SU-DHL-6 (cell line): ENCODE measurements around the gene ITGB2.

Experiments used
- H2AFZ ChIP-seq: fragments of 200-600 bp; sonication (generic); 2 replicates; pipeline ENCODE4 v1.6.1; 2014; ENCODE audit warnings: low read depth, mild to moderate bottlenecking, moderate library complexity, mixed read lengths, antibody characterized with exemption, low read length; ENCODE audit not compliant: severe bottlenecking
- H3F3A ChIP-seq: fragments of 200-600 bp; shearing (Covaris generic); 2 replicates; pipeline ENCODE4 v1.6.0; 2016; ENCODE audit warnings: antibody characterized with exemption, mild to moderate bottlenecking; ENCODE audit not compliant: insufficient read depth
- H3K27ac ChIP-seq: fragments of 200-600 bp; sonication (generic); 2 replicates; pipeline ENCODE4 v1.5.1; 2016; ENCODE audit warnings: low read depth, mild to moderate bottlenecking, low read length, moderate library complexity, mixed read lengths
- H3K27me3 ChIP-seq: fragments of 200-600 bp; sonication (generic), shearing (Covaris generic); 2 replicates; pipeline ENCODE4 v1.6.0; 2014; ENCODE audit warnings: mild to moderate bottlenecking, low read length
- H3K36me3 ChIP-seq: fragments of 200-600 bp; sonication (generic); 2 replicates; pipeline ENCODE4 v1.6.1; 2014; ENCODE audit warnings: mild to moderate bottlenecking, low read length, mixed read lengths
- H3K4me2 ChIP-seq: fragments of 300-600, 200-600 bp; shearing (Covaris generic), sonication (generic); 2 replicates; pipeline ENCODE4 v1.6.0; 2014; ENCODE audit warnings: low read length, low read depth, mild to moderate bottlenecking; ENCODE audit not compliant: poor library complexity, severe bottlenecking
- H3K4me3 ChIP-seq: fragments of 200-600 bp; sonication (generic); 2 replicates; pipeline ENCODE4 v1.5.1; 2014; ENCODE audit warnings: antibody characterized with exemption, low read length, mild to moderate bottlenecking, mixed read lengths; ENCODE audit not compliant: insufficient read depth, poor library complexity, severe bottlenecking
- H3K79me2 ChIP-seq: fragments of 200-600 bp; sonication (generic); 2 replicates; pipeline ENCODE4 v1.6.1; 2014; ENCODE audit warnings: mild to moderate bottlenecking, low read length, moderate library complexity; ENCODE audit not compliant: insufficient read depth
- H3K9ac ChIP-seq: fragments of 200-600 bp; sonication (generic); 2 replicates; pipeline ENCODE4 v1.7.0; 2014; ENCODE audit warnings: mild to moderate bottlenecking, low read length
- H3K9me2 ChIP-seq: fragments of 200-600 bp; sonication (generic); replicated peaks from 2 replicates; pipeline ENCODE4 v1.6.1; 2014; ENCODE audit warnings: low read length; ENCODE audit not compliant: insufficient read depth
- H3K9me3 ChIP-seq: fragments of 200-600 bp; sonication (generic); 2 replicates; pipeline ENCODE4 v1.6.1; 2014; ENCODE audit warnings: low read length, mixed read lengths; ENCODE audit not compliant: insufficient read depth
- H4K20me1 ChIP-seq: fragments of 200-600 bp; sonication (generic); 2 replicates; pipeline ENCODE4 v1.6.1; 2014; ENCODE audit warnings: low read depth, mild to moderate bottlenecking, antibody characterized with exemption, low read length, moderate library complexity, mixed read lengths
- CTCF ChIP-seq: fragments of 200-600 bp; sonication (generic); IDR thresholded peaks from one replicate; pipeline ENCODE4 v1.5.1; 2017; ENCODE audit warnings: antibody characterized with exemption, mild to moderate bottlenecking, low read length, moderate library complexity; ENCODE audit not compliant: insufficient read depth, poor library complexity, severe bottlenecking
- EZH2phosphoT487 ChIP-seq: fragments of 200-600 bp; sonication (generic), shearing (Covaris generic); conservative IDR thresholded peaks from 2 replicates; pipeline ENCODE4 v1.6.1; 2018; ENCODE audit warnings: mild to moderate bottlenecking, antibody characterized with exemption, low read length, moderate library complexity, mixed read lengths

Gene ITGB2

DNA sequence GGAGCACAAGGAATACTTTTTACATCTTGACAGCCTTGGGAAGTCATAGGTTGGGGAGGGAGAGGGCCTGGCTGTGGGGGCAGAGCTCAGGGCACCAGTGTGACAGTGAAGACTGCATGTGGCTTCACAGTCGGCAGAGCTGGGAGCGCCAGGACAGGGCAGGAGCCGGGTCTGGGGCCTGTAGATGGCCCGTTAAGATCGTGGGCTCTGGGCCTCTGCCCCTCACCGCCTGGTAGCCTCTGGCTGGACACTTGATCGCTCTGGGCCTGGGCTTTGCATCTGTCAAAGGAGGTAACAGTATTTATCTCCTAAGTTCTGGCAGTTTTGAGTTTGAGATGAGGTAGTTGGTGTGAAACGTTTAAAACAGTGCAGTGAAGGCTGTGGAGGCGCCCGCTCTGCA is 23.9 kb upstream of the ITGB2 start:
- Histone ChIP-seq H3K27ac (no peak overlapping the region), H3K4me2 (no peak overlapping the region), H3K36me3 (no peaks in the 10 kb centered on the region), H2AFZ (no peak overlapping the region), H3K9me3 (no peaks in the 10 kb centered on the region), H3K27me3 (no peaks in the 10 kb centered on the region), H4K20me1 (no peaks in the 10 kb centered on the region; the same call in 1 of the 2 replicates), H3K79me2 (peaks cover 63% of the 10 kb centered on the region), H3K9ac (no peak overlapping the region), H3K9me2 (no peaks in the 10 kb centered on the region), H3F3A (no peaks in the 10 kb centered on the region), H3K4me3 (no peak overlapping the region)
- TF ChIP-seq EZH2phosphoT487 (no peak), CTCF (no peak)

GRCh38 chr21:44943686-44944550 is 23.2 kb upstream of the ITGB2 start:
- H3K79me2 ChIP-seq = peaks cover 63% of the 10 kb centered on the region
- H3K27me3 ChIP-seq = no peaks in the 10 kb centered on the region
- H3K4me2 ChIP-seq = no peak overlapping the region
- no peak overlapping the region for H3K27ac ChIP-seq
- H3K9ac ChIP-seq = no peak overlapping the region
- H3K9me3 ChIP-seq = no peaks in the 10 kb centered on the region
- no peaks in the 10 kb centered on the region for H3K36me3 ChIP-seq
- H3K4me3 ChIP-seq = no peak overlapping the region
- no peaks in the 10 kb centered on the region for H3F3A ChIP-seq
- no peaks in the 10 kb centered on the region; the same call in 1 of the 2 replicates for H4K20me1 ChIP-seq
- H3K9me2 ChIP-seq = no peaks in the 10 kb centered on the region
- H2AFZ ChIP-seq = no peak overlapping the region
- TF ChIP-seq CTCF (no peak), EZH2phosphoT487 (no peak)

GRCh38 chr21:44943005-44943685 is 22.4 kb upstream of the ITGB2 start:
- Histone ChIP-seq H2AFZ (no peak overlapping the region), H3K79me2 (peaks cover 63% of the 10 kb centered on the region), H3K4me2 (no peak overlapping the region), H3K27me3 (no peaks in the 10 kb centered on the region), H3K4me3 (no peak overlapping the region), H3K9me3 (no peaks in the 10 kb centered on the region), H3F3A (no peaks in the 10 kb centered on the region), H3K36me3 (no peaks in the 10 kb centered on the region), H3K9ac (no peak overlapping the region), H3K27ac (no peak overlapping the region), H3K9me2 (no peaks in the 10 kb centered on the region), H4K20me1 (no peaks in the 10 kb centered on the region; the same call in 1 of the 2 replicates)
- TF ChIP-seq CTCF (no peak), EZH2phosphoT487 (no peak)
